HCT116 (cell line): Measurements from ENCODE around the gene ARHGAP19. TPM values are rescaled to one million over a fixed set of nuclear protein-coding genes. Genes with fewer than 3 reads are reported as not detected.

Experiments
- ATAC-seq: fragments of 200-7000 bp; cut with Tn5 transposase; 2 replicates; pipeline ENCODE4 v1.9.1; 2020; ENCODE audit warnings: mild to moderate bottlenecking, moderate library complexity
- BruUV-seq: library from RNA; stranded (reverse); fragments of 400-500 nt; replicated peaks from 2 replicates; lab custom pipeline; 2021; lab: Mats Ljungman, UMichigan
- CTCF ChIA-PET: fragments of 300-600 bp; sonication (Branson Sonifier 250); formaldehyde crosslinking; loops from one replicate; lab custom pipeline; 2021; ENCODE audit warnings: antibody characterized with exemption; lab: Charles Lee
- POLR2A ChIA-PET: fragments of 300-600, 350-600 bp; sonication (Branson Sonifier 250); formaldehyde crosslinking; loops from one replicate; lab custom pipeline; 2021; ENCODE audit warnings: antibody characterized with exemption; lab: Charles Lee
- RAD21 ChIA-PET, 2 experiments: fragments of 300-600 bp; sonication (Branson Sonifier 250); formaldehyde crosslinking; loops; one replicate each; lab custom pipeline; 2023; ENCODE audit warnings: low total read pairs in 2 of 2; ENCODE audit not compliant: uncharacterized antibody in 2 of 2, unreplicated experiment in 2 of 2, low non-redundant PET in 1 of 2; lab: Charles Lee
- DNase-seq: peaks from one replicate; pipeline ENCODE4 v3.0.0-alpha.2; 2010; ENCODE audit warnings: low read depth, low spot score
- H2AFZ ChIP-seq: fragments of 200-600 bp; shearing (Covaris generic), sonication (generic); 2 replicates; pipeline ENCODE4 v1.6.1; 2017; ENCODE audit warnings: low read depth, mixed run types, mixed read lengths, antibody characterized with exemption, low read length; ENCODE audit not compliant: poor library complexity, severe bottlenecking
- H3K27ac ChIP-seq: 2 replicates; pipeline ENCODE4 v1.5.1; 2012; ENCODE audit warnings: low read depth, low read length
- H3K27me3 ChIP-seq: fragments of 200-600 bp; sonication (generic); 2 replicates; pipeline ENCODE4 v1.6.1; 2016; ENCODE audit warnings: mixed run types, low read length, mixed read lengths; ENCODE audit not compliant: insufficient read depth
- H3K36me3 ChIP-seq, 2 experiments: fragments of 200-500 bp in 1 of 2; fragments of 200-600 bp in 1 of 2; sonication (Bioruptor generic) in 1 of 2; sonication (generic) in 1 of 2; 2 replicates each; pipeline versions ENCODE4 v1.5.1 to v1.6.1; 2014 to 2016; ENCODE audit warnings: low read length in 2 of 2, inconsistent platforms in 1 of 2, mixed read lengths in 1 of 2, mixed run types in 1 of 2; ENCODE audit not compliant: insufficient read depth in 2 of 2, control insufficient read depth in 1 of 2
- H3K4me1 ChIP-seq, 2 experiments: fragments of 200-600 bp in 1 of 2; sonication (generic) in 1 of 2; 2 replicates each; pipeline versions ENCODE4 v1.5.1 to v1.6.1; 2012 to 2017; ENCODE audit warnings: low read length in 2 of 2, inconsistent platforms in 1 of 2, mild to moderate bottlenecking in 1 of 2, mixed read lengths in 1 of 2, mixed run types in 1 of 2, moderate library complexity in 1 of 2; ENCODE audit not compliant: insufficient read depth in 2 of 2, control insufficient read depth in 1 of 2
- H3K4me2 ChIP-seq: fragments of 200-600 bp; sonication (generic); 2 replicates; pipeline ENCODE4 v1.6.1; 2017; ENCODE audit warnings: mixed run types, low read length, mixed read lengths
- H3K4me3 ChIP-seq, 2 experiments: fragments of 200-600 bp in 1 of 2; sonication (generic) in 1 of 2; replicated peaks in 1 of 2; 2 replicates each; pipeline ENCODE4 v1.5.1; 2011 to 2016; ENCODE audit warnings: low read length in 2 of 2, control low read depth in 1 of 2, low read depth in 1 of 2, mild to moderate bottlenecking in 1 of 2, mixed read lengths in 1 of 2, mixed run types in 1 of 2
- H3K79me2 ChIP-seq: fragments of 200-600 bp; sonication (generic); 2 replicates; pipeline ENCODE4 v1.6.1; 2017; ENCODE audit warnings: mild to moderate bottlenecking, mixed run types, low read length, moderate library complexity, mixed read lengths; ENCODE audit not compliant: insufficient read depth
- H3K9ac ChIP-seq: fragments of 200-600 bp; sonication (generic); 2 replicates; pipeline ENCODE4 v1.6.1; 2016; ENCODE audit warnings: low read length, mixed read lengths
- H3K9me2 ChIP-seq: fragments of 200-600 bp; sonication (generic), shearing (Covaris generic); 2 replicates; pipeline ENCODE4 v1.6.1; 2017; ENCODE audit warnings: mixed run types, mild to moderate bottlenecking, moderate library complexity; ENCODE audit not compliant: insufficient read depth
- H3K9me3 ChIP-seq, 2 experiments: fragments of 200-500 bp in 1 of 2; fragments of 200-600 bp in 1 of 2; sonication (Bioruptor generic) in 1 of 2; sonication (generic) in 1 of 2; 2 replicates each; pipeline ENCODE4 v1.6.1; 2014 to 2017; ENCODE audit warnings: low read length in 2 of 2, mixed read lengths in 2 of 2, inconsistent platforms in 1 of 2, low read depth in 1 of 2, mild to moderate bottlenecking in 1 of 2, mixed run types in 1 of 2, moderate library complexity in 1 of 2; ENCODE audit not compliant: control insufficient read depth in 1 of 2, insufficient read depth in 1 of 2
- H4K20me1 ChIP-seq: fragments of 200-600 bp; sonication (generic), shearing (Covaris generic); 2 replicates; pipeline ENCODE4 v1.6.1; 2017; ENCODE audit warnings: mixed run types, mild to moderate bottlenecking, moderate library complexity; ENCODE audit not compliant: insufficient read depth
- ATF3 ChIP-seq: IDR thresholded peaks from 2 replicates; pipeline ENCODE4 v1.6.1; 2012
- CTCF ChIP-seq, 3 experiments: fragments of 200-600 bp in 1 of 3; sonication (generic) in 1 of 3; IDR thresholded peaks in 2 of 3; conservative IDR thresholded peaks in 1 of 3; 2 replicates each; pipeline ENCODE4 v1.5.1; 2012 to 2017; ENCODE audit warnings: low read depth in 2 of 3, low read length in 2 of 3, antibody characterized with exemption in 1 of 3, borderline replicate concordance in 1 of 3, control low read depth in 1 of 3, mild to moderate bottlenecking in 1 of 3, mixed read lengths in 1 of 3, mixed run types in 1 of 3, moderate library complexity in 1 of 3; ENCODE audit not compliant: insufficient read depth in 1 of 3
- FOSL1 ChIP-seq: IDR thresholded peaks from 2 replicates; pipeline ENCODE4 v1.6.1; 2012; ENCODE audit warnings: low read depth
- JUND ChIP-seq: IDR thresholded peaks from 2 replicates; pipeline ENCODE4 v1.6.1; 2012
- MAX ChIP-seq: IDR thresholded peaks from 2 replicates; pipeline ENCODE4 v1.6.1; 2012
- RAD21 ChIP-seq: IDR thresholded peaks from 2 replicates; pipeline ENCODE4 v1.6.1; 2012; ENCODE audit warnings: low read depth, mild to moderate bottlenecking
- YY1 ChIP-seq: IDR thresholded peaks from 2 replicates; pipeline ENCODE4 v1.6.1; 2011; ENCODE audit warnings: low read length, low read depth, moderate library complexity, mild to moderate bottlenecking; ENCODE audit not compliant: insufficient replicate concordance; ENCODE audit errors: extremely low read depth
- intact Hi-C: fragments of 100-400 bp; cut with micrococcal nuclease; formaldehyde crosslinking; loops from 2 replicates; pipeline ENCODE4 v1.10.0; 2022
- total RNA-seq: library from RNA; stranded (reverse); gene quantifications from one replicate; pipeline ENCODE4 v1.2.1, GENCODE V29; 2021; ENCODE audit not compliant: unreplicated experiment

The ARHGAP19 gene
- total RNA-seq, 1 experiment from 2014 or later: 36.8 TPM

- POLR2A ChIA-PET: no interaction called here
- Histone ChIP-seq H3K4me2 (no peak overlapping the region), H3K9me2 (no peaks in the 10 kb centered on the region), H4K20me1 (no peaks in the 10 kb centered on the region), H2AFZ (no peak overlapping the region), H3K27ac (no peak overlapping the region), H3K27me3 (no peaks in the 10 kb centered on the region), H3K9me3 (no peaks in the 10 kb centered on the region), H3K4me1 (peaks cover 0 to 2% of the 10 kb centered on the region in 2 experiments; a peak in 1 of 4 replicates), H3K9ac (no peak overlapping the region), H3K36me3 (no peaks in the 10 kb centered on the region), H3K4me3 (no peak overlapping the region), H3K79me2 (no peaks in the 10 kb centered on the region)
- DNase-seq (no peak), ATAC-seq (no peak)
- intact Hi-C loops: no loop called here
- BruUV-seq: no TSS peak
- RAD21 ChIA-PET: no interaction called here
- TF ChIP-seq FOSL1 (no peak), JUND (no peak), MAX (no peak), YY1 (no peak), ATF3 (no peak), RAD21 (no peak), CTCF (IDR thresholded peaks at IDR 0.05 in 2 of 3, conservative IDR thresholded peaks at IDR 0.05 in 1 of 3; ENCODE audit: borderline replicate concordance in 1 of 3, insufficient read depth in 1 of 3, low read depth in 2 of 3, low read length in 2 of 3) (no peak)
- CTCF ChIA-PET: no interaction called here
These were observed 5.3 kb upstream of the ARHGAP19 start for GRCh38 chr10:97297556-97298222.
